Retinal pigment epithelial cell (primary cell): Measurements from ENCODE around the gene NUP35.

Experiments
- DNase-seq: peaks from one replicate; pipeline ENCODE4 v3.0.0-alpha.2; 2010; ENCODE audit warnings: low read depth
- H3K4me3 ChIP-seq: 2 replicates; pipeline ENCODE4 v1.5.1; 2011; ENCODE audit warnings: mild to moderate bottlenecking, low read length, control low read depth, moderate library complexity
- TF ChIP-seq, protein P1 (sequence below): conservative IDR thresholded peaks from 2 replicates; pipeline ENCODE4 v1.5.1; 2011; ENCODE audit warnings: low read depth, low read length, control low read depth, inconsistent platforms

Gene NUP35

DNA sequence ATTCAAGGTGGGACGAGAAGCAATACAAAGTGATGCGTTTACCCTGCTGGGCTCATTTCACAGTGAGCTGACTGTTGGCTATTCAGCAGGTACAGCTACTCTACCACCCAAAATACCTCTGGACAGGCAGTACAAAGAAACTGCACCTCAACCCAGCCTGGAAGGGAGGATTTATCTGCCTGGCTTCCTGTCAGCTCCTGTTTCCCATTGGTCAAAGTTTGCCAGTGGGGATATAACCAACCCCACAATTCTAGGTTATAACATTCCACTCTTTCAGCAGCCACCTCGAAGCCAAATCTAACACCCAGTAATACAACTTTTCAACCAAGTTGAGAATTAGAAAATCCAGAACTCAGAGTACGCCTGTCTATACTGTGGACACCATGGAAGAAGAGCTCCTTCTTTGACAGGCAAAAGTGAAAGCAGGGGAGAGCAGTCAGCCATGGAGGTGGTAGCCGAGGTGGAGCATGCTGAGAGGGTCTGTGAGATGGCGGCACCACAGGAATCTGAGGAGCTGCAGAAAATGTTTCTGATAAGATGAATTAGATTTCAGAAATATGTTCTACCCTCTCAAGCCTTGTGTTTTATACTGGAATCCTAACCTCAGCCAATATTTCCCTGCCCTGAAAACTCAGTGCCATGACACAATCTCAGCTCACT, 34.9 kb upstream of the NUP35 start:
- no peak for DNase-seq
- no peak overlapping the region for H3K4me3 ChIP-seq
- TF ChIP-seq, protein P1, sequence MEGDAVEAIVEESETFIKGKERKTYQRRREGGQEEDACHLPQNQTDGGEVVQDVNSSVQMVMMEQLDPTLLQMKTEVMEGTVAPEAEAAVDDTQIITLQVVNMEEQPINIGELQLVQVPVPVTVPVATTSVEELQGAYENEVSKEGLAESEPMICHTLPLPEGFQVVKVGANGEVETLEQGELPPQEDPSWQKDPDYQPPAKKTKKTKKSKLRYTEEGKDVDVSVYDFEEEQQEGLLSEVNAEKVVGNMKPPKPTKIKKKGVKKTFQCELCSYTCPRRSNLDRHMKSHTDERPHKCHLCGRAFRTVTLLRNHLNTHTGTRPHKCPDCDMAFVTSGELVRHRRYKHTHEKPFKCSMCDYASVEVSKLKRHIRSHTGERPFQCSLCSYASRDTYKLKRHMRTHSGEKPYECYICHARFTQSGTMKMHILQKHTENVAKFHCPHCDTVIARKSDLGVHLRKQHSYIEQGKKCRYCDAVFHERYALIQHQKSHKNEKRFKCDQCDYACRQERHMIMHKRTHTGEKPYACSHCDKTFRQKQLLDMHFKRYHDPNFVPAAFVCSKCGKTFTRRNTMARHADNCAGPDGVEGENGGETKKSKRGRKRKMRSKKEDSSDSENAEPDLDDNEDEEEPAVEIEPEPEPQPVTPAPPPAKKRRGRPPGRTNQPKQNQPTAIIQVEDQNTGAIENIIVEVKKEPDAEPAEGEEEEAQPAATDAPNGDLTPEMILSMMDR: no peak

DNA sequence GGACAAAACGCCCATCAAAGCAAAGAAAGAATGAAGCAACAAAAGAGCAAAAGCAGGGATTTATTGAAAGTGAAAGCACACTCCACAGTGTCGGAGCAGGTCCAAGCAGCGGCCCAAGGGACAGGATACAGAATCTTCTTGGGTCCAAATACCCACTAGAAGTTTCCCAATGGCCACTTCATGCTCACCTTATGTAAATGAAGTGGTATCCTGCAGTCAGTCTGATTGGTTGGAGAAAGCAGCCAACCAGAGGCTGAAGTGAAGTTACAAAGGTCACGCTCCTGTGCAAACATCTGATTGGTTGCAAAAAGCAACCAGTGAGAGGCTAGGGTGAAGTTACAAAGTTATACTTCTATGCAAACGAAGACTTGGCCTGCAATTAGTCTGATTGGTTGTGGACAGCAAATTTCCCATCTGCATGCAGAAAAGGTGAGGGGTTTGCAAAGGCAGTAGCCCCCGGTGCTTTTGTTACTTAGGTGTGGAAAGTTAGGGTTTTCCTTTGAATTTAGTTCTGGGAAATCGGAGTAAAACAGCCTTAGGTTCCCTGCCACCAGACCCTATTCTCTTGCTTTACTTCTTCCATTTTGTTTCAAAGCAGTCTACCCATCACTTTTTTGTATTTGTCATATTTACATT, 32.8 kb upstream of the NUP35 start:
- H3K4me3 ChIP-seq: no peak overlapping the region
- DNase-seq: no peak
- TF ChIP-seq, protein P1: no peak

DNA sequence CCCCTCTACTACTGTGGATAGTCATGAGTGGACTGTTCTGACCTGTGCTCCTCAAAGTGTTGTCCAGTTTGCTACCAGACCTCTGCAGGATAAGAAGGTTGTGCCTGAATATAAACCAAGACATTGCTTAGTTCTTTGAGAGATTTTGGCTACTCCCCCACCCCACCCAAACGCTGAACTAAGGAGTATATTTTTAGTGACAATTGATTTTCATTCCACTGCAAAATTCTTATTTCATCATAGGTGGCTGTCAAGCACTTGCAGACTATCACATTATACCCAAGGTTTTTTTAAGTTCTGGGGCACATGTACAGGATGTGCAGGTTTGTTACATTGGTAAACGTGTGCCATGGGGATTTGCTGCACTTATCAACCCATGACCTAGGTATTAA, 32.3 kb upstream of the NUP35 start:
- TF ChIP-seq, protein P1: no peak
- no peak overlapping the region for H3K4me3 ChIP-seq
- DNase-seq: no peak

DNA sequence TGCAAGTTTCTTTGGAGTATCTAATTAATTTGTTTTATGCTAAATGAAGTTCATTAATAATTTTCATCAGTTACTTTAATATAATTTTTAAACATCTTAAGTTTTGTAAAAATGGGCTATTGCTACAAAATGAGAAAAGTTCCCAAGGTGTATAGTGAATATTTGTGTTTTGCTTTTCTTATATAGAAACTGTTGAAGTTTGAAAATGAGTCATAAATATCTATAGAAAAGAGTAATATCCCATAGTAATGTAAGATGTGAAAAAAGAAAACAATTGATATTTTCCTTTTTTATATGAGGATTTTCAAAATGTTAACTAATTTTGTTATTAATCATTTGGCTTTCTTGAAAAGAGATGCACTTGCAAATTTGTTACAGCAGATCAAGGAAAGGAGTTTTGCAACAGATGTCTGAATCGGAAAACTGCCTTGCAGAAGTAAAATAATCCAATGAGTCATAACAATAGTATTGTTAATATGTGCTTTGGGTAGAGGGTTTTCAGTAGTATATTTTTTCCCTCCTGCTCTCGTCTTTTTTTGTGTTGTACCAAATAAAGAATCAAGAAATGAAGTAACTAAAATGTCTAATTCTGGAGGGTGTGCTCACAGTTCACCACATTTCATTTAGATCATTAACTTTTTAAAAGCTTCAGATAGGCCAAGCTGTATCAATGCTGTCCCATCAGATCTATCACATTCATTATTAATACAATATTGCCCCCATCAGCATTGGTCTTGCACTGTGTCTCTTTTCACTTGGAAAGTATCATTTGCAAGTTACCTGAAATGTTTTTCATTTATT, 30.2 kb upstream of the NUP35 start:
- TF ChIP-seq, protein P1: no peak
- DNase-seq: no peak
- H3K4me3 ChIP-seq: no peak overlapping the region

DNA sequence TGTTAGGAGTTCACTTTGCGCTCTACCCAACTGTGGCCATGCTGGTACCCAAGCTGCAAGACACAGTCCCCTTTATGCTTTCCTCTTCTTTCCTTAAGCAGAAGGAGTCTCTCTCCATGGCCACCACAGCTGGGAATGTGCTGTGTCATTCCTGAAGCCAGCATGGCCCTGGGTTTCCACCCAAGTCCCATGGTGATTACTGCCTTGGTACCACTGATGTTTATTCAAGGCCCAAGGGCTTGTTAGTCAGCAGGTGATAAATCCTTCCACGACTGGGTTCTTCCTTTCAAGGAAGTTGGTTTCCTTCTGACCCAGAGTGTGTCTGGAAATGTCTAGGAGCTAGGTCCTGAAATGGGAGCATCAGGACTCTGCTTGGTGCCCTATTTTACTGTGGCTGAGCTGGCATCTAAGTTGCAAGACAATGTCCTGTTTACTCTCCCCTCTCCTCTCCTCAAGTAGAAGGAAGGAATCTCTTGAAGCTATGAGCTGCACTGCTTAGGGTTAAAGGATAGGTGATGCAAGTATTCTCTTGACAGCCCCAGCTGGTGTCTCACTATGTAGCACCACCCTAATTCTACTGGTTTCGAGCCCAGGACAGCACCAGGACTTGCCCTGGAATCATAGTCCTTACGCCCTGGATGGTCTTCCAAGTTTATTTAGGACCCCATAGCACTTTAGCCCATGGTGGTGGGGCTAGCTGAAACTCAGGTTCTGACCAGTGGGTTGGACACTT, 18.7 kb upstream of the NUP35 start:
- TF ChIP-seq, protein P1: no peak
- no peak for DNase-seq
- no peak overlapping the region for H3K4me3 ChIP-seq

DNA sequence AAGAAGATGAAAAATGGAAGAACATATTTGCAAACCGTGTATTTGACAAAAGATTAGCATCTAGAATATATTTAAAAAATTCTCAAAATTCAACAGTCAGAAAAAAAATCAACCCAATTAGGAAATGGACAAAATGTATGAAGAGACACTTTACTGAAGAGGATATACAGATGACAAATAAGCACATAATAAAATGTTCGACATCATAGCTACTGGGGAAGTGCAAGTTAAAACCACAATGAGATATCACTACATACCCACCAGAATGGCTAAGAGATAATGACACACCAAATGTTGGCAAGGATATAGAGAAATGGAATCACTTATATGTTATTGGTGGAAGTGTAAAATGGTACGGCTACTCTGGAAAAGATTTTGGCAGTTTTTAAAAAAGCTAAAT, 11.7 kb upstream of the NUP35 start:
- DNase-seq: no peak
- no peak overlapping the region for H3K4me3 ChIP-seq
- TF ChIP-seq, protein P1: no peak
